HCT116 (cell line): ENCODE results near the gene ZNF618. TPM values are rescaled to one million over a fixed set of nuclear protein-coding genes. Genes with fewer than 3 reads are reported as not detected.

Source experiments
- ATAC-seq: fragments of 200-7000 bp; cut with Tn5 transposase; 2 replicates; pipeline ENCODE4 v1.9.1; 2020; ENCODE audit warnings: mild to moderate bottlenecking, moderate library complexity
- BruUV-seq: library from RNA; stranded (reverse); fragments of 400-500 nt; replicated peaks from 2 replicates; lab custom pipeline; 2021; lab: Mats Ljungman, UMichigan
- CTCF ChIA-PET: fragments of 300-600 bp; sonication (Branson Sonifier 250); formaldehyde crosslinking; loops from one replicate; lab custom pipeline; 2021; ENCODE audit warnings: antibody characterized with exemption; lab: Charles Lee
- POLR2A ChIA-PET: fragments of 300-600, 350-600 bp; sonication (Branson Sonifier 250); formaldehyde crosslinking; loops from one replicate; lab custom pipeline; 2021; ENCODE audit warnings: antibody characterized with exemption; lab: Charles Lee
- RAD21 ChIA-PET, 2 experiments: fragments of 300-600 bp; sonication (Branson Sonifier 250); formaldehyde crosslinking; loops; one replicate each; lab custom pipeline; 2023; ENCODE audit warnings: low total read pairs in 2 of 2; ENCODE audit not compliant: uncharacterized antibody in 2 of 2, unreplicated experiment in 2 of 2, low non-redundant PET in 1 of 2; lab: Charles Lee
- DNase-seq: peaks from one replicate; pipeline ENCODE4 v3.0.0-alpha.2; 2010; ENCODE audit warnings: low read depth, low spot score
- H2AFZ ChIP-seq: fragments of 200-600 bp; shearing (Covaris generic), sonication (generic); 2 replicates; pipeline ENCODE4 v1.6.1; 2017; ENCODE audit warnings: low read depth, mixed run types, mixed read lengths, antibody characterized with exemption, low read length; ENCODE audit not compliant: poor library complexity, severe bottlenecking
- H3K27ac ChIP-seq: 2 replicates; pipeline ENCODE4 v1.5.1; 2012; ENCODE audit warnings: low read depth, low read length
- H3K27me3 ChIP-seq: fragments of 200-600 bp; sonication (generic); 2 replicates; pipeline ENCODE4 v1.6.1; 2016; ENCODE audit warnings: mixed run types, low read length, mixed read lengths; ENCODE audit not compliant: insufficient read depth
- H3K36me3 ChIP-seq, 2 experiments: fragments of 200-500 bp in 1 of 2; fragments of 200-600 bp in 1 of 2; sonication (Bioruptor generic) in 1 of 2; sonication (generic) in 1 of 2; 2 replicates each; pipeline versions ENCODE4 v1.5.1 to v1.6.1; 2014 to 2016; ENCODE audit warnings: low read length in 2 of 2, inconsistent platforms in 1 of 2, mixed read lengths in 1 of 2, mixed run types in 1 of 2; ENCODE audit not compliant: insufficient read depth in 2 of 2, control insufficient read depth in 1 of 2
- H3K4me1 ChIP-seq, 2 experiments: fragments of 200-600 bp in 1 of 2; sonication (generic) in 1 of 2; 2 replicates each; pipeline versions ENCODE4 v1.5.1 to v1.6.1; 2012 to 2017; ENCODE audit warnings: low read length in 2 of 2, inconsistent platforms in 1 of 2, mild to moderate bottlenecking in 1 of 2, mixed read lengths in 1 of 2, mixed run types in 1 of 2, moderate library complexity in 1 of 2; ENCODE audit not compliant: insufficient read depth in 2 of 2, control insufficient read depth in 1 of 2
- H3K4me2 ChIP-seq: fragments of 200-600 bp; sonication (generic); 2 replicates; pipeline ENCODE4 v1.6.1; 2017; ENCODE audit warnings: mixed run types, low read length, mixed read lengths
- H3K4me3 ChIP-seq, 2 experiments: fragments of 200-600 bp in 1 of 2; sonication (generic) in 1 of 2; replicated peaks in 1 of 2; 2 replicates each; pipeline ENCODE4 v1.5.1; 2011 to 2016; ENCODE audit warnings: low read length in 2 of 2, control low read depth in 1 of 2, low read depth in 1 of 2, mild to moderate bottlenecking in 1 of 2, mixed read lengths in 1 of 2, mixed run types in 1 of 2
- H3K79me2 ChIP-seq: fragments of 200-600 bp; sonication (generic); 2 replicates; pipeline ENCODE4 v1.6.1; 2017; ENCODE audit warnings: mild to moderate bottlenecking, mixed run types, low read length, moderate library complexity, mixed read lengths; ENCODE audit not compliant: insufficient read depth
- H3K9ac ChIP-seq: fragments of 200-600 bp; sonication (generic); 2 replicates; pipeline ENCODE4 v1.6.1; 2016; ENCODE audit warnings: low read length, mixed read lengths
- H3K9me2 ChIP-seq: fragments of 200-600 bp; sonication (generic), shearing (Covaris generic); 2 replicates; pipeline ENCODE4 v1.6.1; 2017; ENCODE audit warnings: mixed run types, mild to moderate bottlenecking, moderate library complexity; ENCODE audit not compliant: insufficient read depth
- H3K9me3 ChIP-seq, 2 experiments: fragments of 200-500 bp in 1 of 2; fragments of 200-600 bp in 1 of 2; sonication (Bioruptor generic) in 1 of 2; sonication (generic) in 1 of 2; 2 replicates each; pipeline ENCODE4 v1.6.1; 2014 to 2017; ENCODE audit warnings: low read length in 2 of 2, mixed read lengths in 2 of 2, inconsistent platforms in 1 of 2, low read depth in 1 of 2, mild to moderate bottlenecking in 1 of 2, mixed run types in 1 of 2, moderate library complexity in 1 of 2; ENCODE audit not compliant: control insufficient read depth in 1 of 2, insufficient read depth in 1 of 2
- H4K20me1 ChIP-seq: fragments of 200-600 bp; sonication (generic), shearing (Covaris generic); 2 replicates; pipeline ENCODE4 v1.6.1; 2017; ENCODE audit warnings: mixed run types, mild to moderate bottlenecking, moderate library complexity; ENCODE audit not compliant: insufficient read depth
- CBX3 ChIP-seq: IDR thresholded peaks from 2 replicates; pipeline ENCODE4 v1.6.1; 2012; ENCODE audit warnings: low read depth
- CEBPB ChIP-seq: IDR thresholded peaks from 2 replicates; pipeline ENCODE4 v1.6.1; 2012; ENCODE audit warnings: low read depth
- EGR1 ChIP-seq: IDR thresholded peaks from 2 replicates; pipeline ENCODE4 v1.6.1; 2012; ENCODE audit warnings: low read depth
- ELF1 ChIP-seq: IDR thresholded peaks from 2 replicates; pipeline ENCODE4 v1.6.1; 2012; ENCODE audit warnings: low read depth, borderline replicate concordance
- EZH2 ChIP-seq: fragments of 200-600 bp; sonication (generic); IDR thresholded peaks from 2 replicates; pipeline ENCODE4 v1.6.1; 2017; ENCODE audit warnings: antibody characterized with exemption, mixed run types
- EZH2phosphoT487 ChIP-seq: fragments of 200-600 bp; IDR thresholded peaks from 2 replicates; pipeline ENCODE4 v1.6.1; 2018; ENCODE audit warnings: antibody characterized with exemption, borderline replicate concordance
- FOSL1 ChIP-seq: IDR thresholded peaks from 2 replicates; pipeline ENCODE4 v1.6.1; 2012; ENCODE audit warnings: low read depth
- POLR2A ChIP-seq: IDR thresholded peaks from 2 replicates; pipeline ENCODE4 v1.7.0; 2011; ENCODE audit warnings: borderline replicate concordance; ENCODE audit not compliant: insufficient read depth, insufficient read length; ENCODE audit errors: extremely low read depth
- POLR2AphosphoS5 ChIP-seq: IDR thresholded peaks from 2 replicates; pipeline ENCODE4 v1.6.1; 2011; ENCODE audit warnings: mild to moderate bottlenecking, low read depth, low read length, moderate library complexity
- RAD21 ChIP-seq: IDR thresholded peaks from 2 replicates; pipeline ENCODE4 v1.6.1; 2012; ENCODE audit warnings: low read depth, mild to moderate bottlenecking
- SIN3A ChIP-seq: IDR thresholded peaks from 2 replicates; pipeline ENCODE4 v1.6.1; 2012; ENCODE audit warnings: low read depth
- SP1 ChIP-seq: IDR thresholded peaks from 2 replicates; pipeline ENCODE4 v1.6.1; 2012; ENCODE audit warnings: low read depth
- SRF ChIP-seq: IDR thresholded peaks from 2 replicates; pipeline ENCODE4 v1.6.1; 2012; ENCODE audit warnings: low read depth
- TCF7L2 ChIP-seq: IDR thresholded peaks from 2 replicates; pipeline ENCODE4 v1.7.0; 2011; ENCODE audit warnings: borderline replicate concordance, inconsistent platforms; ENCODE audit not compliant: insufficient read depth, insufficient read length; ENCODE audit errors: extremely low read depth
- ZNF274 ChIP-seq: fragments of 200-500 bp; sonication (Bioruptor generic); IDR thresholded peaks from 2 replicates; pipeline ENCODE4 v1.6.1; 2014; ENCODE audit warnings: mild to moderate bottlenecking, low read depth, low read length, inconsistent platforms
- intact Hi-C: fragments of 100-400 bp; cut with micrococcal nuclease; formaldehyde crosslinking; loops from 2 replicates; pipeline ENCODE4 v1.10.0; 2022
- total RNA-seq: library from RNA; stranded (reverse); gene quantifications from one replicate; pipeline ENCODE4 v1.2.1, GENCODE V29; 2021; ENCODE audit not compliant: unreplicated experiment
- TF ChIP-seq, protein P1 (sequence below): IDR thresholded peaks from 2 replicates; pipeline ENCODE4 v1.6.1; 2012; ENCODE audit warnings: low read depth
- TF ChIP-seq, protein P2 (sequence below), 3 experiments: fragments of 200-600 bp in 1 of 3; sonication (generic) in 1 of 3; IDR thresholded peaks in 2 of 3; conservative IDR thresholded peaks in 1 of 3; 2 replicates each; pipeline ENCODE4 v1.5.1; 2012 to 2017; ENCODE audit warnings: low read depth in 2 of 3, low read length in 2 of 3, antibody characterized with exemption in 1 of 3, borderline replicate concordance in 1 of 3, control low read depth in 1 of 3, mild to moderate bottlenecking in 1 of 3, mixed read lengths in 1 of 3, mixed run types in 1 of 3, moderate library complexity in 1 of 3; ENCODE audit not compliant: insufficient read depth in 1 of 3
- TF ChIP-seq, protein P3 (sequence below): IDR thresholded peaks from 2 replicates; pipeline ENCODE4 v1.6.1; 2011; ENCODE audit warnings: mild to moderate bottlenecking, low read length, moderate library complexity; ENCODE audit not compliant: insufficient replicate concordance; ENCODE audit errors: extremely low read depth
- TF ChIP-seq, protein P4 (sequence below): IDR thresholded peaks from 2 replicates; pipeline ENCODE4 v1.6.1; 2012

The ZNF618 gene
- total RNA-seq, 1 experiment from 2014 or later = 13.5 TPM

DNA sequence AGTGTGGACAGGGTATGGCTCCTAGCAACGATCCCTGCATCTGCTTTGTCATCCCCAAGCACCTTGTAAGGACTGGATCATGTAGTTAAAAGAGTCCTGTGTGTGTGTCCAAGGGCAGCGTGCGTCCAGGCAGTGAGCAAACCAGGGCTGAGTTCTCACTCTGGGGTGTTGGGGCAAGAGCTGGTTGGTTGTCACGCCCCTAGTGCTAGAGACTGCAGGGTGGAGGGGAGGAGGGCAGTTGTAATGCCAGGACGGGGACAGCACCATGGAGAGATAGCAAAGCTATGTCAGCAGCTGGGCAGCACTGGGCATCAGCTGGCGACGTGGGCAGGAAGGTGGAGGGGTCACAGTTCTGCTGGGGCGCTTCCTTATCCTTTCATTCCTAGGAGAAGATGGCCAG is 100.8 kb downstream of the ZNF618 start:
- no peak overlapping the region for H3K4me3 ChIP-seq
- intact Hi-C loops = no loop called here
- POLR2A ChIA-PET = no interaction called here
- H3K4me1 ChIP-seq = no peaks in the 10 kb centered on the region
- TF ChIP-seq SIN3A (no peak), SP1 (no peak), CEBPB (no peak), TCF7L2 (no peak), EZH2phosphoT487 (no peak), ELF1 (no peak), POLR2A (no peak), RAD21 (no peak), POLR2AphosphoS5 (no peak), FOSL1 (no peak), ZNF274 (no peak), SRF (no peak), CBX3 (no peak), EGR1 (no peak), EZH2 (no peak)
- TF ChIP-seq, protein P1, sequence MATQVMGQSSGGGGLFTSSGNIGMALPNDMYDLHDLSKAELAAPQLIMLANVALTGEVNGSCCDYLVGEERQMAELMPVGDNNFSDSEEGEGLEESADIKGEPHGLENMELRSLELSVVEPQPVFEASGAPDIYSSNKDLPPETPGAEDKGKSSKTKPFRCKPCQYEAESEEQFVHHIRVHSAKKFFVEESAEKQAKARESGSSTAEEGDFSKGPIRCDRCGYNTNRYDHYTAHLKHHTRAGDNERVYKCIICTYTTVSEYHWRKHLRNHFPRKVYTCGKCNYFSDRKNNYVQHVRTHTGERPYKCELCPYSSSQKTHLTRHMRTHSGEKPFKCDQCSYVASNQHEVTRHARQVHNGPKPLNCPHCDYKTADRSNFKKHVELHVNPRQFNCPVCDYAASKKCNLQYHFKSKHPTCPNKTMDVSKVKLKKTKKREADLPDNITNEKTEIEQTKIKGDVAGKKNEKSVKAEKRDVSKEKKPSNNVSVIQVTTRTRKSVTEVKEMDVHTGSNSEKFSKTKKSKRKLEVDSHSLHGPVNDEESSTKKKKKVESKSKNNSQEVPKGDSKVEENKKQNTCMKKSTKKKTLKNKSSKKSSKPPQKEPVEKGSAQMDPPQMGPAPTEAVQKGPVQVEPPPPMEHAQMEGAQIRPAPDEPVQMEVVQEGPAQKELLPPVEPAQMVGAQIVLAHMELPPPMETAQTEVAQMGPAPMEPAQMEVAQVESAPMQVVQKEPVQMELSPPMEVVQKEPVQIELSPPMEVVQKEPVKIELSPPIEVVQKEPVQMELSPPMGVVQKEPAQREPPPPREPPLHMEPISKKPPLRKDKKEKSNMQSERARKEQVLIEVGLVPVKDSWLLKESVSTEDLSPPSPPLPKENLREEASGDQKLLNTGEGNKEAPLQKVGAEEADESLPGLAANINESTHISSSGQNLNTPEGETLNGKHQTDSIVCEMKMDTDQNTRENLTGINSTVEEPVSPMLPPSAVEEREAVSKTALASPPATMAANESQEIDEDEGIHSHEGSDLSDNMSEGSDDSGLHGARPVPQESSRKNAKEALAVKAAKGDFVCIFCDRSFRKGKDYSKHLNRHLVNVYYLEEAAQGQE = no peak
- TF ChIP-seq, protein P2, sequence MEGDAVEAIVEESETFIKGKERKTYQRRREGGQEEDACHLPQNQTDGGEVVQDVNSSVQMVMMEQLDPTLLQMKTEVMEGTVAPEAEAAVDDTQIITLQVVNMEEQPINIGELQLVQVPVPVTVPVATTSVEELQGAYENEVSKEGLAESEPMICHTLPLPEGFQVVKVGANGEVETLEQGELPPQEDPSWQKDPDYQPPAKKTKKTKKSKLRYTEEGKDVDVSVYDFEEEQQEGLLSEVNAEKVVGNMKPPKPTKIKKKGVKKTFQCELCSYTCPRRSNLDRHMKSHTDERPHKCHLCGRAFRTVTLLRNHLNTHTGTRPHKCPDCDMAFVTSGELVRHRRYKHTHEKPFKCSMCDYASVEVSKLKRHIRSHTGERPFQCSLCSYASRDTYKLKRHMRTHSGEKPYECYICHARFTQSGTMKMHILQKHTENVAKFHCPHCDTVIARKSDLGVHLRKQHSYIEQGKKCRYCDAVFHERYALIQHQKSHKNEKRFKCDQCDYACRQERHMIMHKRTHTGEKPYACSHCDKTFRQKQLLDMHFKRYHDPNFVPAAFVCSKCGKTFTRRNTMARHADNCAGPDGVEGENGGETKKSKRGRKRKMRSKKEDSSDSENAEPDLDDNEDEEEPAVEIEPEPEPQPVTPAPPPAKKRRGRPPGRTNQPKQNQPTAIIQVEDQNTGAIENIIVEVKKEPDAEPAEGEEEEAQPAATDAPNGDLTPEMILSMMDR (IDR thresholded peaks at IDR 0.05 in 2 of 3, conservative IDR thresholded peaks at IDR 0.05 in 1 of 3; ENCODE audit: borderline replicate concordance in 1 of 3, insufficient read depth in 1 of 3, low read depth in 2 of 3, low read length in 2 of 3) = no peak
- TF ChIP-seq, protein P3, sequence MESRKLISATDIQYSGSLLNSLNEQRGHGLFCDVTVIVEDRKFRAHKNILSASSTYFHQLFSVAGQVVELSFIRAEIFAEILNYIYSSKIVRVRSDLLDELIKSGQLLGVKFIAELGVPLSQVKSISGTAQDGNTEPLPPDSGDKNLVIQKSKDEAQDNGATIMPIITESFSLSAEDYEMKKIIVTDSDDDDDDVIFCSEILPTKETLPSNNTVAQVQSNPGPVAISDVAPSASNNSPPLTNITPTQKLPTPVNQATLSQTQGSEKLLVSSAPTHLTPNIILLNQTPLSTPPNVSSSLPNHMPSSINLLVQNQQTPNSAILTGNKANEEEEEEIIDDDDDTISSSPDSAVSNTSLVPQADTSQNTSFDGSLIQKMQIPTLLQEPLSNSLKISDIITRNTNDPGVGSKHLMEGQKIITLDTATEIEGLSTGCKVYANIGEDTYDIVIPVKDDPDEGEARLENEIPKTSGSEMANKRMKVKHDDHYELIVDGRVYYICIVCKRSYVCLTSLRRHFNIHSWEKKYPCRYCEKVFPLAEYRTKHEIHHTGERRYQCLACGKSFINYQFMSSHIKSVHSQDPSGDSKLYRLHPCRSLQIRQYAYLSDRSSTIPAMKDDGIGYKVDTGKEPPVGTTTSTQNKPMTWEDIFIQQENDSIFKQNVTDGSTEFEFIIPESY = no peak
- TF ChIP-seq, protein P4, sequence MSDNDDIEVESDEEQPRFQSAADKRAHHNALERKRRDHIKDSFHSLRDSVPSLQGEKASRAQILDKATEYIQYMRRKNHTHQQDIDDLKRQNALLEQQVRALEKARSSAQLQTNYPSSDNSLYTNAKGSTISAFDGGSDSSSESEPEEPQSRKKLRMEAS = no peak
- TF ChIP-seq, all 23 proteins: peak for 0
- H3K4me2 ChIP-seq = no peak overlapping the region
- CTCF ChIA-PET = no interaction called here
- no peaks in the 10 kb centered on the region for H3K9me3 ChIP-seq
- H3K9ac ChIP-seq = no peak overlapping the region
- H3K36me3 ChIP-seq = no peaks in the 10 kb centered on the region
- no peak overlapping the region for H2AFZ ChIP-seq
- H3K79me2 ChIP-seq = no peaks in the 10 kb centered on the region
- no peak for ATAC-seq
- H3K9me2 ChIP-seq = no peaks in the 10 kb centered on the region
- RAD21 ChIA-PET = no interaction called here
- BruUV-seq = no TSS peak
- H3K27me3 ChIP-seq = no peaks in the 10 kb centered on the region
- no peak overlapping the region for H3K27ac ChIP-seq
- DNase-seq = no peak
- no peaks in the 10 kb centered on the region for H4K20me1 ChIP-seq
